ENCODE measurements around the gene SH3TC2. TPM values are rescaled to one million over a fixed set of nuclear protein-coding genes. Genes with fewer than 3 reads are reported as not detected.

SH3TC2 gene
- total RNA-seq, 4 donors from 2014 or later: 0.29 to 3.5 (median 2.1) TPM

GRCh38 chr5:149094996-149095395 is 32.1 kb upstream of the SH3TC2 start:
- DNase-seq: no peak
- Histone ChIP-seq H3K27ac (no peak overlapping the region), H3K27me3 (no peaks in the 10 kb centered on the region), H3K9me3 (peaks cover 0 to 15% of the 10 kb centered on the region in 2 donors), H3K4me1 (no peaks in the 10 kb centered on the region), H3K4me3 (no peak overlapping the region), H3K36me3 (no peaks in the 10 kb centered on the region)
- intact Hi-C loops (cut with DNase I; ENCODE audit: low total_unique reads): no loop called here
- TF ChIP-seq POLR2A (IDR thresholded peaks at IDR 0.05): no peak
- no peak for TF ChIP-seq CTCF (IDR thresholded peaks at IDR 0.05)

- TF ChIP-seq CTCF (IDR thresholded peaks at IDR 0.05) (no peak), POLR2A (IDR thresholded peaks at IDR 0.05) (no peak)
- intact Hi-C loops (cut with DNase I; ENCODE audit: low total_unique reads): no loop called here
- DNase-seq: no peak
- H3K36me3 ChIP-seq: no peaks in the 10 kb centered on the region
- no peaks in the 10 kb centered on the region for H3K4me1 ChIP-seq
- H3K27ac ChIP-seq: no peak overlapping the region
- H3K27me3 ChIP-seq: no peaks in the 10 kb centered on the region
- no peak overlapping the region for H3K4me3 ChIP-seq
- peaks cover 0 to 7% of the 10 kb centered on the region in 2 donors for H3K9me3 ChIP-seq
Observed at GRCh38 chr5:149093625-149094024, 30.8 kb upstream of the SH3TC2 start.

GRCh38 chr5:149089796-149090195 is 26.9 kb upstream of the SH3TC2 start:
- Histone ChIP-seq H3K27me3 (no peaks in the 10 kb centered on the region), H3K27ac (no peak overlapping the region), H3K9me3 (no peaks in the 10 kb centered on the region), H3K4me3 (no peak overlapping the region), H3K36me3 (no peaks in the 10 kb centered on the region), H3K4me1 (no peaks in the 10 kb centered on the region)
- intact Hi-C loops (cut with DNase I; ENCODE audit: low total_unique reads): no loop called here
- TF ChIP-seq POLR2A (IDR thresholded peaks at IDR 0.05) (no peak), CTCF (IDR thresholded peaks at IDR 0.05) (no peak)
- DNase-seq: no peak

GRCh38 chr5:149088686-149089085 is 25.8 kb upstream of the SH3TC2 start:
- DNase-seq: no peak

GRCh38 chr5:149083846-149084245 is 21.0 kb upstream of the SH3TC2 start:
- DNase-seq: no peak
- Histone ChIP-seq H3K27ac (no peak overlapping the region), H3K36me3 (no peaks in the 10 kb centered on the region), H3K4me1 (no peaks in the 10 kb centered on the region), H3K9me3 (no peaks in the 10 kb centered on the region), H3K4me3 (no peak overlapping the region), H3K27me3 (no peaks in the 10 kb centered on the region)
- intact Hi-C loops (cut with DNase I; ENCODE audit: low total_unique reads): no loop called here
- TF ChIP-seq POLR2A (IDR thresholded peaks at IDR 0.05) (no peak), CTCF (IDR thresholded peaks at IDR 0.05) (no peak)

More at GRCh38 chr5:149088686-149089085, 25.8 kb upstream of the SH3TC2 start:
- H3K36me3 ChIP-seq: no peaks in the 10 kb centered on the region
- intact Hi-C loops (cut with DNase I; ENCODE audit: low total_unique reads): no loop called here
- TF ChIP-seq CTCF (IDR thresholded peaks at IDR 0.05) (no peak), POLR2A (IDR thresholded peaks at IDR 0.05) (no peak)
- no peaks in the 10 kb centered on the region for H3K9me3 ChIP-seq
- no peak overlapping the region for H3K4me3 ChIP-seq
- H3K27me3 ChIP-seq: no peaks in the 10 kb centered on the region
- H3K27ac ChIP-seq: no peak overlapping the region
- H3K4me1 ChIP-seq: no peaks in the 10 kb centered on the region
